ENCODE results near the gene PHAF1.

PHAF1 gene

GRCh38 chr16:67197704-67198103, 88.0 kb downstream of the PHAF1 start:
- DNase-seq: no peak
- H3K36me3 Mint-ChIP-seq: peaks cover 55% of the 10 kb centered on the region
- CTCF ChIA-PET: interaction anchor here (0.8 to 1.9 kb wide), 9 partner anchors 8 to 230 kb away, joined by 3 to 7 read pairs (median 5); partner anchors contain the start of genes EXOC3L1, TMEM208 and TPPP3
- H3K9me3 Mint-ChIP-seq: no peaks in the 10 kb centered on the region
- no peak overlapping the region for H3K4me3 Mint-ChIP-seq
- peaks cover 36% of the 10 kb centered on the region for H3K4me1 Mint-ChIP-seq
- no peak overlapping the region for H3K27ac Mint-ChIP-seq
- no peaks in the 10 kb centered on the region for H3K27me3 Mint-ChIP-seq

All from activated naive CD4-positive, alpha-beta T cell treated with anti-CD3 and anti-CD28 coated beads, Interleukin-2, amount 10 ng/mL, durations not matched to agents 7 days and 5 days (primary cell).